Measurements from ENCODE around the gene OMP.
A peak's percentile ranks its signal among the peaks of the same experiment; 100 is the strongest.

OMP gene

DNA sequence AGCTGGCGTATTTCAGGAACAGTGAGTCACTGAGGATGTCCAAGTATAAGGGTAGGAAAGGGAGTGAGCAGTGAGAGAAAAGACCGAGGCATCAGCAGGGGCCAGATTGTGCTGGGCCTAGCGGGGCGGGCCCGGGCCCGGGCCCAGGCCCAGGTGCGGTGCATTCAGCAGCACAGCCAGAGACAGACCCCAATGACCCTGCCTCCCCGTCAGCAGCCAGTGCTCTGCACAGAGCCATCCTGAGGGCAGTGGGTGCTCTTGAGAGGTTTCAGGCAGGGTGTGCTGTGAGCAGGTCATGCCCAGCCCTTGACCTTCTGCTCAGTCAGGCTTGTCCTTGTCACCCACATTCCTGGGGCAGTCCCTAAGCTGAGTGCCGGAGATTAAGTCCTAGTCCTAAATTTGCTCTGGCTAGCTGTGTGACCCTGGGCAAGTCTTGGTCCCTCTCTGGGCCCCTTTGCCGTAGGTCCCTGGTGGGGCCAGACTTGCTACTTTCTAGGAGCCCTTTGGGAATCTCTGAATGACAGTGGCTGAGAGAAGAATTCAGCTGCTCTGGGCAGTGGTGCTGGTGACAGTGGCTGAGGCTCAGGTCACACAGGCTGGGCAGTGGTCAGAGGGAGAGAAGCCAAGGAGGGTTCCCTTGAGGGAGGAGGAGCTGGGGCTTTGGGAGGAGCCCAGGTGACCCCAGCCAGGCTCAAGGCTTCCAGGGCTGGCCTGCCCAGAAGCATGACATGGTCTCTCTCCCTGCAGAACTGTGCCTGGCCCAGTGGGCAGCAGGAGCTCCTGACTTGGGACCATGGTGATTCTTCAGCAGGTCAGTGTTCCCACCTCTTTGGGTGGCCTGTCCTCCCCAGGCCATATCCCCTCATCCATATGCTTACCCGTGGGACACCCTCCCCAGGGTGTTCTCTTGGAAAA, 27.5 kb downstream of the OMP start:
- H3K27ac ChIP-seq, result no peak overlapping the region
- no peaks in the 10 kb centered on the region for H3K27me3 ChIP-seq (replicated peaks)
- in situ Hi-C loops (cut with HindIII; ENCODE audit: low pct_ligation_motif_present, low sequenced_read_pairs), result no loop called here
- DNase-seq, result no peak
- TF ChIP-seq, protein P1, sequence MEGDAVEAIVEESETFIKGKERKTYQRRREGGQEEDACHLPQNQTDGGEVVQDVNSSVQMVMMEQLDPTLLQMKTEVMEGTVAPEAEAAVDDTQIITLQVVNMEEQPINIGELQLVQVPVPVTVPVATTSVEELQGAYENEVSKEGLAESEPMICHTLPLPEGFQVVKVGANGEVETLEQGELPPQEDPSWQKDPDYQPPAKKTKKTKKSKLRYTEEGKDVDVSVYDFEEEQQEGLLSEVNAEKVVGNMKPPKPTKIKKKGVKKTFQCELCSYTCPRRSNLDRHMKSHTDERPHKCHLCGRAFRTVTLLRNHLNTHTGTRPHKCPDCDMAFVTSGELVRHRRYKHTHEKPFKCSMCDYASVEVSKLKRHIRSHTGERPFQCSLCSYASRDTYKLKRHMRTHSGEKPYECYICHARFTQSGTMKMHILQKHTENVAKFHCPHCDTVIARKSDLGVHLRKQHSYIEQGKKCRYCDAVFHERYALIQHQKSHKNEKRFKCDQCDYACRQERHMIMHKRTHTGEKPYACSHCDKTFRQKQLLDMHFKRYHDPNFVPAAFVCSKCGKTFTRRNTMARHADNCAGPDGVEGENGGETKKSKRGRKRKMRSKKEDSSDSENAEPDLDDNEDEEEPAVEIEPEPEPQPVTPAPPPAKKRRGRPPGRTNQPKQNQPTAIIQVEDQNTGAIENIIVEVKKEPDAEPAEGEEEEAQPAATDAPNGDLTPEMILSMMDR (IDR thresholded peaks at IDR 0.05; ENCODE audit: low read depth, low read length, missing control alignments), result no peak
- no peaks in the 10 kb centered on the region for H3K36me3 ChIP-seq (replicated peaks)
- H3K4me3 ChIP-seq (ENCODE audit: low read depth, low read length), result no peak overlapping the region

DNA sequence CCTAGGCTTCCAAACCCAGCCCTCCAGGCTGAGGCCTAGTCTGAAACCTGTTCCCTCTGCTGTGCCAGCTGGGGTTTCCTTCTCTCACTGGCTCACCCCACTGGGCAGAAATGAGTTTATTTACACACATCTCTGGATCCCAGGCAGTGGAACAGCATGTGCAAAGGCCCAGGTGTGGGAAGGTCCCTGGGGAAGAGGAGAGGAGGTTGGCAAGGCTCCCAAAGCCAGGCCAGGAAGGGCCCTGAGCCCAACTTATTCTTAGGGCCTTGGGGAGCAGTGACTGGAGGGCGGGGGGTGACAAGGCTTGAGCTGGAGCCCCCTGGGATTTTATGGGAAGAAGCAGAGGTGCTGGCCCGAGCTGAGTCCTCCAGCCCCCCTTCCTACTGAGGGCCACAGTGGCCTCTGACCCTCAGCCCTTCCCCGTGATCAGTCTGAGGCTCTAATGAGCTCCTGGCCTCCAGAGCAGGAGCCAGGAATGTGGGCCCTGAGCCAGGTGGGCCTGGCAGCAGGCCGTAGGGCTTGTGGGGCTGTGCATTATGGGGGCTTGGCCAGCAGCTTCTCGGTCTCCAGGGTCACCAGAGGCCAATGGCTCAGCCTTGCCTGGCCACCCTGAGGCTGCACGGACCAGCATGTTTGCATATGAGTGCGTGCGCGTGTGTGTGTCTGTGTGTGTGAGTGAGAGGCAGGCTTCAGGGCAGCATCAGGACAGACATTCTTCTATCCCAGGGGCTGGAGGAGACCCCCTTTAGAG, 28.3 kb downstream of the OMP start:
- in situ Hi-C loops (cut with HindIII; ENCODE audit: low pct_ligation_motif_present, low sequenced_read_pairs), result no loop called here
- Histone ChIP-seq H3K4me3 (ENCODE audit: low read depth, low read length) (no peak overlapping the region), H3K27me3 (replicated peaks) (no peaks in the 10 kb centered on the region), H3K36me3 (replicated peaks) (no peaks in the 10 kb centered on the region), H3K27ac (no peak overlapping the region)
- no peak for DNase-seq
- TF ChIP-seq, protein P1 (IDR thresholded peaks at IDR 0.05; ENCODE audit: low read depth, low read length, missing control alignments), result no peak

DNA sequence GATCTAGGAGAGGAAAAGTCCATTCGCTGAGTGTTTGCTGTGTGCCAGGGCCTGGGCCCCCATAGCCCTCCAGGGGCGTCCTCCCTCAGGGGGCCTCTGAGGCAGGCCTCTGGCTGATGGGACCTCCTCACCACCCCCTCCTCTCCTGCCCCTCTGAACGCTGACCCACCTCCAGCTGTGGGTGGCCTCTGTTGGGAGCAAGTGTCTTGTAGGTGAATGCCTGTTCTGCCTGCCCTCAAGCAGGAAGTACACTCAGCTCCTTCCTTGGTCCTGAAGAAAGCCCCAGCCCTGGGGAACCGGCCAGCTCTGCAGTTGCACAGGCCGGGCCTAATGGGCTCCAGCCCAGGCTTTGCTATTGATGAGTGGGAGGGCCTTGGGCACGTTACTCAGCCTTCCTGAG, 28.9 kb downstream of the OMP start:
- in situ Hi-C loops (cut with HindIII; ENCODE audit: low pct_ligation_motif_present, low sequenced_read_pairs), result no loop called here
- no peak for DNase-seq

DNA sequence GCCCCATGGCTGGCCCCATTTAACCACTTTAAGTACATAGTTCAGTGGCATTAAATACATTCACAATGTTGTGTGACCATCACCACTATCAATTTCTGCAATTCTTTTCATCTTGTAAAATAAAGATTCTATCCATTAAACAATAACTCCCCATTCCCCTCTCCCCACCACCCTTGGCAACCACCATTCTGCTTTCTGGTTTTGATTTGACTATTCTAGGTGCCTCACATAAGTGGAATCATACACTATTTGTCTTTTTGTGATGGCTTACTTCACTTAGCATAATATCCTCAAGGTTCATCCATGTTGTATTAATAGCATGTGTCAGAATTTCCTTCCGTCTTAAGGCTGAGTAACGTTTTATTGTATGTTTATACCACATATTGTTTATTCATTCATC, 32.4 kb downstream of the OMP start:
- TF ChIP-seq, protein P1 (IDR thresholded peaks at IDR 0.05; ENCODE audit: low read depth, low read length, missing control alignments), result no peak
- in situ Hi-C loops (cut with HindIII; ENCODE audit: low pct_ligation_motif_present, low sequenced_read_pairs), result no loop called here
- H3K27me3 ChIP-seq (replicated peaks), result no peaks in the 10 kb centered on the region

More for the DNA sequence above, 28.9 kb downstream of the OMP start:
- Histone ChIP-seq H3K27me3 (replicated peaks) (no peaks in the 10 kb centered on the region), H3K4me3 (ENCODE audit: low read depth, low read length) (no peak overlapping the region), H3K36me3 (replicated peaks) (no peaks in the 10 kb centered on the region), H3K27ac (no peak overlapping the region)
- TF ChIP-seq, protein P1 (IDR thresholded peaks at IDR 0.05; ENCODE audit: low read depth, low read length, missing control alignments), result no peak

DNA sequence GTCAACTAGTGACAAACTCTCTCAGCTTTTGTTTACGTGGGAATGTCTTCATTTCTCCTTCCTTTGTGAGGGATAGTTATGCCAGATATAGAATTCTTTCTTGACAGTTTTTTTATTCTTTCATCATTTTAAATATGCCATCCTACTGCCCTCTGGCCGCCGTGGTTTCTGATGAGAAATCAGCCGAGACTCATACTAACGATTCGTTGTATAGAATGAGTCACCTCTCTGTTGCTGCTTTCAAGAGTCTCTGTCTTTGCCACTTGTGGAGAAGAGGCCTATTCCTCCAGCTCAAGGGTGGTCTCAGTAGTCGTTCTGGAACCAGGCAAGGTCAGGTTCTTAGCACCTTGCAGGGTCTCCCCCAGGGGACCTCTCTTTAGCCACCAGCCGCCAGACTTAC, 33.4 kb downstream of the OMP start:
- Histone ChIP-seq H3K27me3 (replicated peaks) (no peaks in the 10 kb centered on the region), H3K27ac (no peak overlapping the region), H3K36me3 (replicated peaks) (no peaks in the 10 kb centered on the region), H3K4me3 (ENCODE audit: low read depth, low read length) (no peak overlapping the region)
- in situ Hi-C loops (cut with HindIII; ENCODE audit: low pct_ligation_motif_present, low sequenced_read_pairs), result no loop called here
- TF ChIP-seq, protein P1 (IDR thresholded peaks at IDR 0.05; ENCODE audit: low read depth, low read length, missing control alignments), result no peak
- peak; percentile 40 for DNase-seq

More for the DNA sequence above, 32.4 kb downstream of the OMP start:
- DNase-seq, result no peak
- Histone ChIP-seq H3K36me3 (replicated peaks) (no peaks in the 10 kb centered on the region), H3K27ac (no peak overlapping the region), H3K4me3 (ENCODE audit: low read depth, low read length) (no peak overlapping the region)
